Upper lobe of right lung (tissue), 1 donor: ENCODE results near the gene GPR176. TPM values are rescaled to one million over a fixed set of nuclear protein-coding genes. Genes with fewer than 3 reads are reported as not detected.

Experiments
- ATAC-seq: fragments of 200-7000 bp; cut with Tn5 transposase; one replicate; pipeline ENCODE4 v1.9.1; 2020; ENCODE audit warnings: mild to moderate bottlenecking, moderate library complexity
- DNase-seq: peaks from one replicate; pipeline ENCODE4 v3.0.0-alpha.2; 2020
- H3K27ac ChIP-seq: fragments of 200-600 bp; one replicate; pipeline ENCODE4 v1.8.0; 2022
- H3K27me3 ChIP-seq: fragments of 200-600 bp; one replicate; pipeline ENCODE4 v1.8.0; 2022; ENCODE audit warnings: mild to moderate bottlenecking
- H3K36me3 ChIP-seq: fragments of 200-600 bp; one replicate; pipeline ENCODE4 v1.8.0; 2022
- H3K4me1 ChIP-seq: fragments of 200-600 bp; one replicate; pipeline ENCODE4 v1.8.0; 2022
- H3K4me3 ChIP-seq: fragments of 200-600 bp; one replicate; pipeline ENCODE4 v1.8.0; 2022; ENCODE audit warnings: mild to moderate bottlenecking
- H3K9me3 ChIP-seq: fragments of 200-600 bp; one replicate; pipeline ENCODE4 v1.8.0; 2022
- intact Hi-C: fragments of 100-400 bp; cut with DNase I; formaldehyde crosslinking; loops from one replicate; pipeline ENCODE4 v1.11.0; 2022
- total RNA-seq: library from RNA; stranded (reverse); fragmentation: NEBNext Ultra II Directional; extraction: Animal tissue kit (Norgen Biotek cat#: 25700); gene quantifications from one replicate; pipeline ENCODE4 v1.2.1, GENCODE V29; 2021
- TF ChIP-seq, protein P1 (sequence below): fragments of 200-600 bp; IDR thresholded peaks from one replicate; pipeline ENCODE4 v1.8.0; 2022; ENCODE audit warnings: antibody characterized with exemption
- donor health status: DM: no; HTN: yes; CAD: no; lungs with severe emphysema.

The GPR176 gene
- total RNA-seq, 1 donor from 2014 or later = 4.6 TPM

DNA sequence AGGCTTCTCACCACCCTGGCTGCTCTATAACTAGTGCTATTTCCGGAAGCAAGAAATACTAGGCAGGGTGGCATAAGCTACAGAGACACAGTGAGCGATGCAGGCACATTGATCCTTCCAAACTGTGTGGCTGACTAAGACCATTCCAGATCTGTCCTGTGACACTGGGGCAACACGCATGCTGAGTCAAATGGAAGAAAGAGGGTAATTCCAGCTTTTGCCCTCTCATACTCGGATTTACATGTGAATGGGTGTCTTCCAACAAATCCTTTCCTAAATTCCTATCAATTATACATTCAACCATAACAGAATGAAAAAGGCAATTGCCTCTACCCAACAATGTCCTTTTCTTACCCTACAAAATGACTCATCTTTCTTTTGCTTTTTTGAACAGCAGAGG is 142.6 kb downstream of the GPR176 start:
- no peak overlapping the region for H3K27ac ChIP-seq
- H3K9me3 ChIP-seq = no peaks in the 10 kb centered on the region
- TF ChIP-seq, protein P1, sequence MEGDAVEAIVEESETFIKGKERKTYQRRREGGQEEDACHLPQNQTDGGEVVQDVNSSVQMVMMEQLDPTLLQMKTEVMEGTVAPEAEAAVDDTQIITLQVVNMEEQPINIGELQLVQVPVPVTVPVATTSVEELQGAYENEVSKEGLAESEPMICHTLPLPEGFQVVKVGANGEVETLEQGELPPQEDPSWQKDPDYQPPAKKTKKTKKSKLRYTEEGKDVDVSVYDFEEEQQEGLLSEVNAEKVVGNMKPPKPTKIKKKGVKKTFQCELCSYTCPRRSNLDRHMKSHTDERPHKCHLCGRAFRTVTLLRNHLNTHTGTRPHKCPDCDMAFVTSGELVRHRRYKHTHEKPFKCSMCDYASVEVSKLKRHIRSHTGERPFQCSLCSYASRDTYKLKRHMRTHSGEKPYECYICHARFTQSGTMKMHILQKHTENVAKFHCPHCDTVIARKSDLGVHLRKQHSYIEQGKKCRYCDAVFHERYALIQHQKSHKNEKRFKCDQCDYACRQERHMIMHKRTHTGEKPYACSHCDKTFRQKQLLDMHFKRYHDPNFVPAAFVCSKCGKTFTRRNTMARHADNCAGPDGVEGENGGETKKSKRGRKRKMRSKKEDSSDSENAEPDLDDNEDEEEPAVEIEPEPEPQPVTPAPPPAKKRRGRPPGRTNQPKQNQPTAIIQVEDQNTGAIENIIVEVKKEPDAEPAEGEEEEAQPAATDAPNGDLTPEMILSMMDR = no peak
- intact Hi-C loops = no loop called here
- DNase-seq (no peak), ATAC-seq (no peak)
- H3K4me3 ChIP-seq = no peak overlapping the region
- no peaks in the 10 kb centered on the region for H3K36me3 ChIP-seq
- no peaks in the 10 kb centered on the region for H3K4me1 ChIP-seq
- no peaks in the 10 kb centered on the region for H3K27me3 ChIP-seq

DNA sequence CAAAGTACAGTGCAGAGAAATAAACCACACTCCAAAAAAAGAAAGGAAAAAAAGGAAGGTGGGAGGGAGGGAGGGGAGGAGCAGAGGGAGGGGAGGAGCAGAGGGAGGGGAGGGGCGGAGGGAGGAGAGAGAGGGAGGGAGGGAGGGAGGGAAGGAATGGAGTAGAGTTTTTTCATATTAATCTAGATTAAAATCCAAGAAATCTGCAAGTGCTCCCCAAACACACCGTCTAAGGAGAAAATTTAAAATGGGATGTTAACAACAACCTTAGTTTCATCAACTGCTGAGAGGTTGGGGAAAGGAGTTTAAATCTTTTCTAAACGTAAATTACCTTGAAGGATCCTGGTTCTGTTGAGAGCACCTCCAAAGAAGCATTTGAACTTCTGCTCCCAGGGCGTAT is 144.0 kb downstream of the GPR176 start:
- TF ChIP-seq, protein P1 = no peak
- DNase-seq (no peak), ATAC-seq (no peak)
- Histone ChIP-seq H3K27me3 (no peaks in the 10 kb centered on the region), H3K27ac (no peak overlapping the region), H3K36me3 (no peaks in the 10 kb centered on the region), H3K9me3 (no peaks in the 10 kb centered on the region), H3K4me3 (no peak overlapping the region), H3K4me1 (no peaks in the 10 kb centered on the region)
- intact Hi-C loops = no loop called here

DNA sequence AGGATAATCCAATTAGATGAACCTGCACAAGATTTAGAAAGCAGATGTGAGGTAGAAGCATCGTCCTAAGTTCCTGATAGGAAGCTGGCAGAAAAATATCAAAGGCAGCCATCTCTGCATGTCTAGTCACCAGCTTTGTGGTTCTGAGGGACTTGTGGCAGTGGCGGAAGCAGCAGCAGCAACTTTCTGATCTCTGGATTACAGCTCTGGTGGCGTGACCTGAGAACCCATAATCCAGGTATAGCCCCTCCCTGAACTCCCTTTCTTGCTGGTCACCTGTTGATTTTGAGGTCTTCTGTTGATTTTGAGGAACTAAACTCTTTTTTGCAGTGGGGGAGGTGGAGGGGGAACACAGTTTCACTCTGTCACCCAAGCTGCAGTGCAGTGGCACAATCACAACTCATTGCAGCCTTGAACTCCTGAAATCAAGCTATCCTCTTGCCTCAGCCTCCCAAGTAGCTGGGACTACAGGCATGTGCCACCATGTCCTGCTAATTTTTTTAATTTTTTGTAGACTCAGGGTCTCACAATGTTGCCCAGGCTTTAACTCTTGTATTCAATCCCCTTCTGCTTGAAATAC is 145.3 kb downstream of the GPR176 start:
- intact Hi-C loops = no loop called here
- no peaks in the 10 kb centered on the region for H3K36me3 ChIP-seq
- H3K27ac ChIP-seq = no peak overlapping the region
- TF ChIP-seq, protein P1 = no peak
- DNase-seq (no peak), ATAC-seq (no peak)
- H3K4me3 ChIP-seq = no peak overlapping the region
- no peaks in the 10 kb centered on the region for H3K9me3 ChIP-seq
- H3K4me1 ChIP-seq = no peaks in the 10 kb centered on the region
- no peaks in the 10 kb centered on the region for H3K27me3 ChIP-seq

DNA sequence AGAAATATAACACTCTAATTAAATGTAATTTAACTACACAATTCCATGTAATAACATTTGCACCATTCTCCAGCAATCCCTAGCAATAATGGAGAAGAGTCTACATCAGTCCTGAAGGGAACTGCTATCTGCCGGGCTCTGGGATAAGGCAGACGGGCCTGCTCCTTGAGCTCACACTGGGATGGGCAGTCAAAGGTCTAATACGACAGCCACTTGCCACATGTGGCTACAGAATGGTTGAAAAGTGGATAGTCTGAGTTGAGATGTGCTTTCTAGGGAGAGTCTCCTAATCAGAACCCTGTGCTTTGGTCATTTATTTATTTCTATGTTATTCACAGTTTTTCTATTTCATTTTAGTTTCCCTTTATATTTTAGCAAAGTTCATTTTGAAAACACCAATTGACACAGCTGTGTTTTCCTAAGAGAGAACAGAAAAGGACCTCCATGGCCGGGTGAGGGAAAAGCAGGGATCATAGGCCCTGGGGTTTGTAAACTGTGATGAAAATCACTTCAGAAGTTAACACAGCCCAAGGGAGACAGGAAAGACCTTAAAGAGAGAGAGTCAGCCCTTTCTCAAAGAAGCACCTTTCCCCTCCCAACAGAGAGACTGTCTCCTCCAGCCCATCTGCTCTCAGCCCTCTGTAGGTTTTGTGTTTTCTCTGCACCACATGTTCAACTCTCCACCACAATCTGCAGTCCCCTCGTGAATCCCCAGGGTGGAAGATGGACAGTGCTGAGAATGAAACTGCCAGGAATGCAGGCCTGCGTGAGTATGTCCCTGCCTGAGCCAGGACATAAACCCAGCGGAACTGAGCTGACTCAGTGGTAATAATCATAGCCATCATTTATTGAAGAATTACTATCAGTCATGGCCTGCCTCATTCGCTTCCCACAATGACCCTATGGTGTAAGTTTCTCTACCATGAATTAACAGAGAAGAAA is 149.0 kb downstream of the GPR176 start:
- no peak for DNase-seq
- intact Hi-C loops = no loop called here
- no peaks in the 10 kb centered on the region for H3K4me1 ChIP-seq
- peak overlapping the region; percentile 25 for H3K27ac ChIP-seq
- no peak overlapping the region for H3K4me3 ChIP-seq
- TF ChIP-seq, protein P1 = no peak
- H3K36me3 ChIP-seq = no peaks in the 10 kb centered on the region
- ATAC-seq = no peak
- H3K9me3 ChIP-seq = no peaks in the 10 kb centered on the region
- no peaks in the 10 kb centered on the region for H3K27me3 ChIP-seq

DNA sequence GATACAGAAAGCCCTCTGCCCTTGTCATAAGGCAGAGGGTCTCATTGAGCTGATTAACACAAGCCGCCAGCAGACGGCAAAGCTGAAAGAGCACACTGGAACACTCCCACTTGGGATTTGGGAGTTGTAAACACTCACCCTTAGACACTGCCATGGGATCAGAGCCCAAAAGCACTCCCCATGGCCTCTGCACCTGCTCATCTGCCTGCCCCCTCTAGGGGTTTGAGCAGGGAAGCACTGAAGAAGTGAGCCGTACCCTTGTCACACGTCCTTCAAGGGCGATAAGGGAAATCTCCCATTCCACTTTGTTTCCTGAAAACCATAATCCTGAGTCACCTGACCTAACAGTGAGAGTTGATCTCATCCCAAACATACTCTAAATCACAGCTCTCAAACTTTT is 152.1 kb downstream of the GPR176 start:
- no peaks in the 10 kb centered on the region for H3K4me1 ChIP-seq
- intact Hi-C loops = no loop called here
- no peaks in the 10 kb centered on the region for H3K36me3 ChIP-seq
- H3K4me3 ChIP-seq = no peak overlapping the region
- H3K9me3 ChIP-seq = no peaks in the 10 kb centered on the region
- DNase-seq = no peak
- ATAC-seq = no peak
- no peak overlapping the region for H3K27ac ChIP-seq
- TF ChIP-seq, protein P1 = no peak
- no peaks in the 10 kb centered on the region for H3K27me3 ChIP-seq
